Forelimb muscle (tissue), 1 donor: ENCODE results near the gene LKAAEAR1. TPM values are rescaled to one million over a fixed set of nuclear protein-coding genes. Genes with fewer than 3 reads are reported as not detected.

ENCODE experiments used
- DNase-seq: peaks from one replicate; pipeline ENCODE4 v3.0.0-alpha.2; 2013; ENCODE audit warnings: low read depth
- polyA plus RNA-seq: library from polyadenylated mRNA; unstranded; fragments of 120-200 nt; gene quantifications from one replicate; pipeline ENCODE4 v1.2.1, GENCODE V29; 2013; ENCODE audit not compliant: insufficient read length

LKAAEAR1 gene
- polyA plus RNA-seq, 1 donor: 0.18 TPM

GRCh38 chr20:64067005-64067632 is 17.1 kb downstream of the LKAAEAR1 start:
- no peak for DNase-seq

GRCh38 chr20:64065974-64066343 is 18.2 kb downstream of the LKAAEAR1 start:
- no peak for DNase-seq

GRCh38 chr20:64065062-64065973 is 18.9 kb downstream of the LKAAEAR1 start:
- DNase-seq: no peak

- no peak for DNase-seq
Measured at GRCh38 chr20:64064145-64064698, 20.0 kb downstream of the LKAAEAR1 start.

- DNase-seq: no peak
Measured at GRCh38 chr20:64063389-64064144, 20.6 kb downstream of the LKAAEAR1 start.

GRCh38 chr20:64062596-64063388 is 21.4 kb downstream of the LKAAEAR1 start, which contains the start of gene TCEA2:
Gene TCEA2 (plus strand): TSS chr20:64063198. CDS start chr20:64063313, 115 bp downstream.
- DNase-seq: peak; percentile 93

GRCh38 chr20:64062276-64062595 is 22.0 kb downstream of the LKAAEAR1 start:
- DNase-seq: no peak

- no peak for DNase-seq
Measured at GRCh38 chr20:64058536-64058935, 25.7 kb downstream of the LKAAEAR1 start.

GRCh38 chr20:64057628-64058498 is 26.3 kb downstream of the LKAAEAR1 start:
- no peak for DNase-seq

- no peak for DNase-seq
Measured at GRCh38 chr20:64056889-64057627, 27.1 kb downstream of the LKAAEAR1 start.

GRCh38 chr20:64056639-64056888 is 27.6 kb downstream of the LKAAEAR1 start:
- no peak for DNase-seq

- DNase-seq: no peak
Measured at GRCh38 chr20:64055893-64056638, 28.1 kb downstream of the LKAAEAR1 start.

- DNase-seq: no peak
Measured at GRCh38 chr20:64055396-64055892, 28.8 kb downstream of the LKAAEAR1 start.

- no peak for DNase-seq
Measured at GRCh38 chr20:64053841-64054661, 30.1 kb downstream of the LKAAEAR1 start.

GRCh38 chr20:64052987-64053840 is 31.0 kb downstream of the LKAAEAR1 start:
- DNase-seq: no peak

GRCh38 chr20:64052326-64052722 is 31.9 kb downstream of the LKAAEAR1 start:
- no peak for DNase-seq
